NT2/D1 (cell line): ENCODE measurements around the gene TRIM5.

ENCODE experiments used
- DNase-seq: peaks from one replicate; pipeline ENCODE4 v3.0.0-alpha.2; 2011; ENCODE audit warnings: low read depth, low spot score
- H3K27me3 ChIP-seq: 2 replicates; pipeline ENCODE4 v1.6.0; 2011; ENCODE audit warnings: mild to moderate bottlenecking; ENCODE audit not compliant: insufficient read length, insufficient read depth
- H3K36me3 ChIP-seq: 2 replicates; pipeline ENCODE4 v1.6.1; 2011; ENCODE audit warnings: mild to moderate bottlenecking, low read length, mixed read lengths; ENCODE audit not compliant: insufficient read depth, insufficient read length
- H3K4me1 ChIP-seq: 2 replicates; pipeline ENCODE4 v1.5.1; 2011; ENCODE audit not compliant: insufficient read depth, insufficient read length
- H3K4me3 ChIP-seq: 2 replicates; pipeline ENCODE4 v1.5.1; 2011; ENCODE audit warnings: low read depth; ENCODE audit not compliant: insufficient read length
- H3K9ac ChIP-seq: 2 replicates; pipeline ENCODE4 v1.6.0; 2011; ENCODE audit warnings: low read depth; ENCODE audit not compliant: insufficient read length
- H3K9me3 ChIP-seq: 2 replicates; pipeline ENCODE4 v1.5.1; 2011; ENCODE audit warnings: mild to moderate bottlenecking, low read length; ENCODE audit not compliant: insufficient read depth
- SUZ12 ChIP-seq: IDR thresholded peaks from 2 replicates; pipeline ENCODE4 v1.6.1; 2011; ENCODE audit not compliant: insufficient read length, insufficient read depth; ENCODE audit errors: extremely low read depth
- YY1 ChIP-seq: IDR thresholded peaks from 2 replicates; pipeline ENCODE4 v1.6.1; 2011; ENCODE audit not compliant: insufficient read length, insufficient read depth
- ZNF274 ChIP-seq: IDR thresholded peaks from 2 replicates; pipeline ENCODE4 v1.6.1; 2011; ENCODE audit warnings: mild to moderate bottlenecking, low read depth, low read length

The TRIM5 gene

DNA sequence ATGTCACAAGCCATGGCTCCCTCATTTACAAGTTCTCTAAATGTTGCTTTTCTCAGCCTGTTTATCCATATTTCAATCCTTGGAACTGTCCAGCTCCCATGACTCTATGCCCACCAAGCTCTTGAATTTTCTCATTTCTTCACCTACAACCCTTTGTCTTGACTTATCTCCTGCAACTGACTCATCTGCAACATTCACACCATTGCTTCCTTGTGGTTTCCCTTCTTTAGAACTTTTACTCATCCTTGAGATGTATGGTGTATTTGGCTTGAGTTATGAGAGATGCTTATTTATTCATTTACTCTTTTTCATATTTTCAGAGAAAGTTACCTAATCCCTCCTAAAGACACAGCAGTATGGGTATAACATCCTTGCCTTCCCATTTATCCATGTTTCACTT is 41.3 kb downstream of the TRIM5 start:
- H3K9ac ChIP-seq = no peak overlapping the region
- no peak for DNase-seq
- no peaks in the 10 kb centered on the region for H3K36me3 ChIP-seq
- H3K4me1 ChIP-seq = no peaks in the 10 kb centered on the region
- H3K27me3 ChIP-seq = no peaks in the 10 kb centered on the region
- no peak overlapping the region for H3K4me3 ChIP-seq
- H3K9me3 ChIP-seq = no peaks in the 10 kb centered on the region
- no peak for TF ChIP-seq ZNF274

DNA sequence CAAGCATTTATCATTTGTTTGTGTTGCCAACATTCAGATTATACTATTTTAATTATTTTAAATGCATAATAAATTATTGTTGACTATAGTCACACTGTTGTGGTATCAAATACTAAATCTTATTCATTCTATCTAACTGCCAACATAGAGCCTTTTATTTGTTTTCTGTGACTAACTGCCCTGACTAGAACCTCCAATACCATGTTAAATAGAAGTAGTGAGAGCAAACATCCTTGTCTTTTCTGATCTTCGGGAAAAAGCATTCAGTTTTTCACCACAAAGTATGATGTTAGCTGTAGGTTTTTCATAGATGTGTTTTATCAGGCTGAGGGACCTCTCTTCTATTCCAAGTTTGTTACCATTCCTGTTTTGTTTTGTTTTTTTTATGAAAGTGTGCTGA is 44.9 kb downstream of the TRIM5 start:
- TF ChIP-seq YY1 = no peak
- TF ChIP-seq SUZ12 = no peak
- no peak for TF ChIP-seq ZNF274
- H3K9ac ChIP-seq = no peak overlapping the region
- H3K27me3 ChIP-seq = no peaks in the 10 kb centered on the region
- H3K4me3 ChIP-seq = no peak overlapping the region
- H3K9me3 ChIP-seq = no peaks in the 10 kb centered on the region
- DNase-seq = no peak
- H3K4me1 ChIP-seq = no peaks in the 10 kb centered on the region
- H3K36me3 ChIP-seq = no peaks in the 10 kb centered on the region

DNA sequence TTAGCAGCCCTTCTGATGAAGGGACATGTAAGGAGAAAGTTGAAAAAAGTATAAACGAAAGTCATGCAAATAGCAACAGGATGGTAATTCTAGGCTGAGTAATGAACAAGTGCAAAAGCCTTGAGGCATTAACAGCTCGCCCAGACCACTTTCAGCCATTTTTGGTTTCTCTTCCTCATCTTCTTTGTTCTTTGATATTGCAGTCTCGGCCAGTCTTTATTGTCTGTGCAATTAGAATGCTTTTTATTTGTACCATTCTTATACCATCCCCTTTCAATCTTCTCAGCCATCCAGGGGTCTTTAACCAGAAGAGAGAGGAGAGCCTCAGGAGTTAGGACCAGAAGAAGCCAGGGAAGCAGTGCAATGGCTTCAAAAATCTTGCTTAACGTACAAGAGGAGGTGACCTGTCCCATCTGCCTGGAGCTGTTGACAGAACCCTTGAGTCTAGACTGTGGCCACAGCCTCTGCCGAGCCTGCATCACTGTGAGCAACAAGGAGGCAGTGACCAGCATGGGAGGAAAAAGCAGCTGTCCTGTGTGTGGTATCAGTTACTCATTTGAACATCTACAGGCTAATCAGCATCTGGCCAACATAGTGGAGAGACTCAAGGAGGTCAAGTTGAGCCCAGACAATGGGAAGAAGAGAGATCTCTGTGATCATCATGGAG is 52.8 kb downstream of the TRIM5 start:
- no peak for DNase-seq
- H3K36me3 ChIP-seq = no peaks in the 10 kb centered on the region
- no peak overlapping the region for H3K9ac ChIP-seq
- no peaks in the 10 kb centered on the region for H3K27me3 ChIP-seq
- TF ChIP-seq YY1 (no peak), SUZ12 (no peak), ZNF274 (no peak)
- H3K4me3 ChIP-seq = no peak overlapping the region
- no peaks in the 10 kb centered on the region for H3K9me3 ChIP-seq
- no peaks in the 10 kb centered on the region for H3K4me1 ChIP-seq

DNA sequence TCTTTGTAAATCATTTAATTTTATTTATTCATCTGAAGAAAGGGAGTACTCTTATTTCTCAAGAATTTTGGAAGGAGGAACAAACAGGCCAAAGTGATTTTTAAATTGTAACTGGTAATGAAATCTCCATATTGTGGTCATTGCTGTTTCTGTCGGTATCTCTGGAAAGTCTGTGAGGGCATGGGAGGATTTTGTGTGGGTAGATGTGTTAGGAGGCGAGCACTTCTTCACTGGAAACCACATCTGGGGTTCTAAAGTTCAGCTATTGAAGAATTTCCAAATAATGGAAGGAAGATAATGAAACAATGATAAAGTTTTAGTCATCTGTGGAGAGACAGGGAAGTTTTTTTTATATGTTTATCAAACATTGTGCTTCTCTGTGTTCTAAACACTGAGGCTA is 53.5 kb downstream of the TRIM5 start:
- no peak overlapping the region for H3K9ac ChIP-seq
- no peak for TF ChIP-seq SUZ12
- no peak for TF ChIP-seq ZNF274
- TF ChIP-seq YY1 = no peak
- no peaks in the 10 kb centered on the region for H3K27me3 ChIP-seq
- H3K9me3 ChIP-seq = no peaks in the 10 kb centered on the region
- DNase-seq = no peak
- no peaks in the 10 kb centered on the region for H3K36me3 ChIP-seq
- H3K4me3 ChIP-seq = no peak overlapping the region
- no peaks in the 10 kb centered on the region for H3K4me1 ChIP-seq

DNA sequence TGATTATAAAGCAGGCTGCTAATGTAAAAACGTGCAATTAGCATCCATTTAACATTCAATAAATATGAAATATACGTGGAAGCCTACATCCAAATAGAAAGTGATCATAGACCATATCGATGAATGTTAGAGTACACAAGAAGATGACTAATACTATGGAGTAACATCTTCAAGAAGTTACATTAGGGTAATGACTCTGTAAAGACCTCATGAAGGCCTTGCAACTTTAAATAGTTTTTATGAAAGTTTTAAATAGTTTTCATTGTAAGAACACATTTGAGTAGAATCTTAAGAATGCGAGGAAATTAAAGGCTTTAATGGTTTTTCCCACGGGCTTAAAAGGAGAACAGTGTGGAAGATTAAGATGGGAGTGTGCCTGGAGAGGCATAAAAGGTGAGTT is 58.7 kb downstream of the TRIM5 start:
- Histone ChIP-seq H3K4me3 (no peak overlapping the region), H3K9me3 (no peaks in the 10 kb centered on the region), H3K9ac (no peak overlapping the region), H3K36me3 (no peaks in the 10 kb centered on the region), H3K4me1 (no peaks in the 10 kb centered on the region), H3K27me3 (no peaks in the 10 kb centered on the region)
- no peak for TF ChIP-seq ZNF274
- no peak for TF ChIP-seq SUZ12
- TF ChIP-seq YY1 = no peak
- DNase-seq = no peak

DNA sequence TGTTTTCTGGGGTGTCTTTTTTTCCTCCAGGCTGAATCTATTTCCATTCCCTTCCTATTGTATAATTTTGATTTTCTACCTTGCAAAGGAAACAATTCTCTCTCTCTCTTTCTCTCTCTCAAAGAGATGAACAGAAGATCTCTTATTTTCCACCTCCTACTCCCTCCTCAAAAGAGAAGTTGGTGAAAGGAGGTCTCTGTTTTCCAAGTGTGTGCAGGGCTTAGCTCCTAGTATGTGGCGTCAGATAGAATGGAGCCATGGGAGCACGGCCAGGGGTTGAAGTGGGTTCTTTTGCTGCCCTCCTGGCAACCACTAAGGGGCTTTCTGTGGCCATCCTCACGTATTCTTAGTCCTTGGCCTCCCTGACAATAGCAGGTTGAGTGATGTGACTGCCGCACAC is 59.6 kb downstream of the TRIM5 start:
- Histone ChIP-seq H3K36me3 (no peaks in the 10 kb centered on the region), H3K4me1 (no peaks in the 10 kb centered on the region), H3K9ac (no peak overlapping the region), H3K27me3 (no peaks in the 10 kb centered on the region), H3K4me3 (no peak overlapping the region), H3K9me3 (no peaks in the 10 kb centered on the region)
- TF ChIP-seq ZNF274 (no peak), SUZ12 (no peak), YY1 (no peak)
- no peak for DNase-seq

DNA sequence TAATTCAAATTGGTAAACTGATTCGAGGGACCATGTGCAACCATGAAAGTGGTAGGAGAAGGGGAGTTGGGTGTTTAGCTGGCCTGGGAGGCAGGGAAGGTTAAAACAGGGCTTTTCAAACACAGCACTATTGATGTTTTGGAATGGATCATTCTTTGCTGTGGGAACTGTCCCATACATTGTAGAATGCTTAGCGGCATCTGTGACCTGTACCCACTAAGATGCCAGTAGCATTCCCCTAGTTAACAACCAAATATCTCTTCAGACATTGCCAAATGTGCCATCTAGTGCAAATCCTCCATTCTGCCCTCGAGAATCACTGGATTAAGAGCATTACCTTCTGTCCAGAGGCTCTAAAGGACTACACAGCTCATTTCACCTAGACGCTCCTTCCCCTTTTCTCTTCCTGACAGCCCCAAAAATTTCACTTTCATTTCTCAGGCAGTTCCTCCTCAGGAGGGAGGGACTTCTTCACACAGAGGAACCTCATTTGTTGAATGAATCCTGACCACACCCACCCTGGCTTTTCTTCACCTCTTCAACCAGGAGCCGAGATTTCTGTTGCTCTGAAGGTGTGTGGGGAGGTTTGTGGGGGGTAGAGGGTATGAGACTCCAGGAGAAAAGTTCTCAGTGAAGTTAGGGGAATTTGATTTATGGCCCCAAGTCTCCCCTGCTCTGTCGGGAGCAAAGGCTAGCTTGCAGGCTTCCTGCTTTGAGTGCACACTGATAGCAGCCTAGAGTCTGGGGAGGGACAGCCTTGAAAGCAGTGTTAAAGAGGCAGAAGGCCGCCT is 60.2 kb downstream of the TRIM5 start, which contains the start of gene TRIM34:
TSS of gene TRIM34 (plus strand) at position 513 of the 791 bp plus-strand sequence. CDS start 7,331 bp downstream, outside the sequence.
- TF ChIP-seq YY1 = no peak
- TF ChIP-seq ZNF274 = no peak
- no peak for TF ChIP-seq SUZ12
- Histone ChIP-seq H3K9ac (no peak within 1 kb of the TSS), H3K9me3 (no peaks in the 10 kb centered on the region), H3K27me3 (no peaks in the 10 kb centered on the region), H3K36me3 (no peaks in the 10 kb centered on the region), H3K4me1 (no peaks in the 10 kb centered on the region), H3K4me3 (no peak within 1 kb of the TSS)
- no peak for DNase-seq
